WERI-Rb-1 (cell line): ENCODE data around the gene HMBS.

Experiments used
- DNase-seq: peaks from one replicate; pipeline ENCODE4 v3.0.0-alpha.2; 2020
- H3K27ac ChIP-seq: fragments of 250-450 bp; sonication (Bioruptor Pico); 2 replicates; pipeline ENCODE4 v1.5.1; 2020; ENCODE audit warnings: mild to moderate bottlenecking, moderate library complexity
- H3K27me3 ChIP-seq: fragments of 250-450 bp; sonication (Bioruptor Pico); 2 replicates; pipeline ENCODE4 v1.5.1; 2021; ENCODE audit warnings: mild to moderate bottlenecking, low read depth, moderate library complexity; ENCODE audit not compliant: insufficient read depth, severe bottlenecking
- H3K36me3 ChIP-seq: fragments of 250-450 bp; sonication (Bioruptor Pico); 2 replicates; pipeline ENCODE4 v1.5.1; 2020; ENCODE audit warnings: mild to moderate bottlenecking, moderate library complexity
- H3K4me3 ChIP-seq: 2 replicates; pipeline ENCODE4 v1.5.1; 2011; ENCODE audit warnings: low read depth, mild to moderate bottlenecking, control low read depth, low read length
- H3K9me3 ChIP-seq: fragments of 250-450 bp; sonication (Bioruptor Pico); 2 replicates; pipeline ENCODE4 v1.5.1; 2021; ENCODE audit warnings: mild to moderate bottlenecking, moderate library complexity; ENCODE audit not compliant: severe bottlenecking
- TF ChIP-seq, protein P1 (sequence below): IDR thresholded peaks from 2 replicates; pipeline ENCODE4 v1.5.1; 2011; ENCODE audit warnings: low read depth, mild to moderate bottlenecking, control low read depth, inconsistent platforms, low read length

HMBS gene

GRCh38 chr11:119116235-119116594 lies 31.5 kb downstream of the HMBS start:
- H3K27me3 ChIP-seq, result no peaks in the 10 kb centered on the region
- no peaks in the 10 kb centered on the region for H3K9me3 ChIP-seq
- no peak overlapping the region for H3K27ac ChIP-seq
- no peak for DNase-seq
- H3K36me3 ChIP-seq, result peaks cover 17% of the 10 kb centered on the region
- TF ChIP-seq, protein P1, sequence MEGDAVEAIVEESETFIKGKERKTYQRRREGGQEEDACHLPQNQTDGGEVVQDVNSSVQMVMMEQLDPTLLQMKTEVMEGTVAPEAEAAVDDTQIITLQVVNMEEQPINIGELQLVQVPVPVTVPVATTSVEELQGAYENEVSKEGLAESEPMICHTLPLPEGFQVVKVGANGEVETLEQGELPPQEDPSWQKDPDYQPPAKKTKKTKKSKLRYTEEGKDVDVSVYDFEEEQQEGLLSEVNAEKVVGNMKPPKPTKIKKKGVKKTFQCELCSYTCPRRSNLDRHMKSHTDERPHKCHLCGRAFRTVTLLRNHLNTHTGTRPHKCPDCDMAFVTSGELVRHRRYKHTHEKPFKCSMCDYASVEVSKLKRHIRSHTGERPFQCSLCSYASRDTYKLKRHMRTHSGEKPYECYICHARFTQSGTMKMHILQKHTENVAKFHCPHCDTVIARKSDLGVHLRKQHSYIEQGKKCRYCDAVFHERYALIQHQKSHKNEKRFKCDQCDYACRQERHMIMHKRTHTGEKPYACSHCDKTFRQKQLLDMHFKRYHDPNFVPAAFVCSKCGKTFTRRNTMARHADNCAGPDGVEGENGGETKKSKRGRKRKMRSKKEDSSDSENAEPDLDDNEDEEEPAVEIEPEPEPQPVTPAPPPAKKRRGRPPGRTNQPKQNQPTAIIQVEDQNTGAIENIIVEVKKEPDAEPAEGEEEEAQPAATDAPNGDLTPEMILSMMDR, result no peak
- no peak overlapping the region for H3K4me3 ChIP-seq

DNA sequence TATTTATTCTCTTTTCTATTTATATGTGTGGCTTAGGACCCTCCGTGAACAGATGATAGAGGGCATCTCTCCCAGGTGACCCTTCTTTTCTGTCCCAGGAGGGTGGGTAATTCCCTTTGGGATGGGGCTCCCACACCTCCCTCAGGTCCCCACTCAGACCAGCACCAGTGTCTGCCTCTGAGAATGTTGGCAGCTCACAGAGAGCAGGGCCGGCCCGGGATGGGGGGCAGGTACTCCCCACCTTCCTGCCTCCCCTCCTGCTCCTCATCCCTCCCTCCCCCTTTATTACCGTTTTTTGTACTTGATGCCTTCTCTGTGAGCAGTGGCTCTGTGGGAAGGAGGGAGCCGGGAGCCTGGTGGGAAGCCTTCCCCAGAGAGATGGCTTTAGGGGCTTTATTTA lies 31.9 kb downstream of the HMBS start:
- Histone ChIP-seq H3K27ac (no peak overlapping the region), H3K4me3 (no peak overlapping the region), H3K27me3 (no peaks in the 10 kb centered on the region), H3K9me3 (no peaks in the 10 kb centered on the region), H3K36me3 (peaks cover 14% of the 10 kb centered on the region)
- DNase-seq, result no peak
- TF ChIP-seq, protein P1, result no peak

- Histone ChIP-seq H3K9me3 (no peaks in the 10 kb centered on the region), H3K4me3 (no peak overlapping the region), H3K36me3 (peaks cover 18% of the 10 kb centered on the region), H3K27me3 (no peaks in the 10 kb centered on the region), H3K27ac (no peak overlapping the region)
- no peak for DNase-seq
- TF ChIP-seq, protein P1, result no peak
Observed at GRCh38 chr11:119117004-119117706, 32.5 kb downstream of the HMBS start.

DNA sequence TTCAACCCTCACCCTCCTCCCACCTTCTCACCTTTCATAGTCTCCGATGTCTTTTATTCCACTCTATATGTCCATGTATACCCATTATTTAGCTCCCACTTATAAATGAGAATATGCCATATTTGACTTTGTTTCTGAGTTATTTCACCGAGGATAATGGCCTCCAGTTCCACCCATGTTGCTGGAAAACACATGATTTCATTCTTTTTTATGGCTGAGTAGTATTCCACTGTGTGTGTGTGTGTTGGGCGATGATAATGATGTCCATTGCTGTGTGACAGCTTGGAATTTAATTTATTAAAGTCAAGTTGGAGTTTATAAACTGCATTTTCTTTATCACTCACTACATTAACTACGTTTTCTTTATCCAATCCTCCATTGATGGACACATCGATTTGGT lies 33.5 kb downstream of the HMBS start:
- peaks cover 18% of the 10 kb centered on the region for H3K36me3 ChIP-seq
- TF ChIP-seq, protein P1, result no peak
- H3K9me3 ChIP-seq, result no peaks in the 10 kb centered on the region
- H3K27ac ChIP-seq, result no peak overlapping the region
- H3K27me3 ChIP-seq, result no peaks in the 10 kb centered on the region
- DNase-seq, result no peak
- H3K4me3 ChIP-seq, result no peak overlapping the region

DNA sequence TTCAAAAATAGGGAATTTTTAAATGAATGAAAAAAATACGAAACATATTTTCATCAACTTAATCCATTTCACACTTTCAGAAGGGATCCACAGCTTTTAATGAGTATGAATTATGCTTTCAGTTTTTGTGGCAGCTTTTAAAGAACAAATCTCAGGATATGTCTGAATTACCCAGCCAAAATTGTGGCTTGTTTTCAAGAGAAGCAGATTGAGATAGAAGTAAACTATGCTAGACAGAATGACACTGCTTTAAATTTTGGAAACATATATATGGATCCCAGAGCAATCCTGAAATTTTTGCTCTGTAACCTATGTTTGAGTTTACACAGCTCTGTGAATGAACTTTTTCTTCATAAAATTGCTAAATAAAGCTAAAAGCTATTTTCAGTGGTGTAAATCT lies 34.3 kb downstream of the HMBS start:
- TF ChIP-seq, protein P1, result no peak
- H3K27me3 ChIP-seq, result no peaks in the 10 kb centered on the region
- no peak overlapping the region for H3K4me3 ChIP-seq
- no peaks in the 10 kb centered on the region for H3K9me3 ChIP-seq
- peaks cover 21% of the 10 kb centered on the region for H3K36me3 ChIP-seq
- no peak for DNase-seq
- H3K27ac ChIP-seq, result no peak overlapping the region

GRCh38 chr11:119120639-119121007 lies 35.9 kb downstream of the HMBS start:
- TF ChIP-seq, protein P1, result no peak
- H3K27ac ChIP-seq, result peak overlapping the region; percentile 94
- peak; percentile 52 for DNase-seq
- H3K36me3 ChIP-seq, result peaks cover 21% of the 10 kb centered on the region
- peak overlapping the region; percentile 42 for H3K4me3 ChIP-seq
- H3K27me3 ChIP-seq, result no peaks in the 10 kb centered on the region
- no peaks in the 10 kb centered on the region for H3K9me3 ChIP-seq
